ENCODE data around the gene AP2A2. TPM values are rescaled to one million over a fixed set of nuclear protein-coding genes. Genes with fewer than 3 reads are reported as not detected.

AP2A2 gene
- total RNA-seq, 1 donor, result 50.7 TPM

DNA sequence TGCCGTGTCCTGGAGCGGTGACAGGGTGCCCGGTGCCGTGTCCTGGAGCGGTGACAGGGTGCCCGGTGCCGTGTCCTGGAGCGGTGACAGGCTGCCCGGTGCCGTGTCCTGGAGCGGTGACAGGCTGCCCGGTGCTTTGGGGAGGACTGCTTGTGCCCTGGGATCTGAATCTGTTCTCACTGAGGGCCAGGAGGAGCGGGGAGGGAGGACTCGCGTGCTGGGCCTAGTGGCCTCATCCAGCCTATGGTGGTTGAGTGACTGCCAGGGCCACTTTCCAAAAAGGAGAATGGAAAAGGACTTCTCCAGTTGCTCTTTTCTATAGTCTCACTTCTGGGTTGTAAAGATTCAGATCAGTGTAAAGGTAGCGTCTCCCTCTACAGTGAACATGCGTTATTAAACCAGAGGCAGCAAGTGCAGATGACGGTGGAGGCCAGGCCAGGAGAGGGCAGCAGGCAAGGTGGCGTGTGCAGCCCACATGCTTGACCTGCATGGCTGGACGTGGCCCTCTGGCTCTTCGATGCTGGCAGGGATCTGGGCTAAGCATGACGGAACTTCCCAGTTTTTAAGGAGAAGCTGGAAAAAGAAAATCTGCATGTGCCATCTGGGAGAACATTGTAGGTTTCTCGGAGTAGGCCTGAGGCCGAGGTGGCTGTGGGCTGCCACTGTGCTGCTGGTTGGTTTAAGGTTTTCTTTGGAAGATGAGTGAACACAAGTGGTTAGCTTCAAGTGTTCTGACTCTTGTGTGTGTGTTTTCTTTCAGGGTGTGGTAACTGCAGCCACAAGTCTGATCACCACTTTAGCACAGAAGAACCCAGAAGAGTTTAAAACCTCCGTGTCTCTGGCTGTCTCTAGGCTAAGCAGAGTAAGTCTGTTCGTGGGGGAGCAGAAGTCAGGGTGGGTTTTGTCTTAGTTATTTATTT lies 55.0 kb downstream of the AP2A2 start:
- Histone ChIP-seq H4K20me1 (ENCODE audit: insufficient read depth, low read length) (peaks cover 42% of the 10 kb centered on the region), H3K27me3 (ENCODE audit: insufficient read depth, low read length) (no peaks in the 10 kb centered on the region), H3K36me3 (ENCODE audit: insufficient read depth, low read length) (peaks cover 25% of the 10 kb centered on the region), H3K4me2 (ENCODE audit: insufficient read depth, low read length) (no peak overlapping the region), H3K27ac (ENCODE audit: low read depth, low read length) (no peak overlapping the region), H3K79me2 (ENCODE audit: insufficient read depth, low read length) (peaks cover 12% of the 10 kb centered on the region), H3K4me3 (ENCODE audit: insufficient read depth, low read length) (no peak overlapping the region), H3K9me3 (ENCODE audit: low read depth, low read length) (no peaks in the 10 kb centered on the region), H3K4me1 (ENCODE audit: insufficient read depth, low read length) (peaks cover 3% of the 10 kb centered on the region), H2AFZ (ENCODE audit: low read length) (no peak overlapping the region)
- no peak for TF ChIP-seq CTCF (IDR thresholded peaks at IDR 0.05; ENCODE audit: extremely low read depth, low read depth, low read length)
- DNase-seq (ENCODE audit: insufficient read length, low spot score, missing footprints), result peak; percentile 97

DNA sequence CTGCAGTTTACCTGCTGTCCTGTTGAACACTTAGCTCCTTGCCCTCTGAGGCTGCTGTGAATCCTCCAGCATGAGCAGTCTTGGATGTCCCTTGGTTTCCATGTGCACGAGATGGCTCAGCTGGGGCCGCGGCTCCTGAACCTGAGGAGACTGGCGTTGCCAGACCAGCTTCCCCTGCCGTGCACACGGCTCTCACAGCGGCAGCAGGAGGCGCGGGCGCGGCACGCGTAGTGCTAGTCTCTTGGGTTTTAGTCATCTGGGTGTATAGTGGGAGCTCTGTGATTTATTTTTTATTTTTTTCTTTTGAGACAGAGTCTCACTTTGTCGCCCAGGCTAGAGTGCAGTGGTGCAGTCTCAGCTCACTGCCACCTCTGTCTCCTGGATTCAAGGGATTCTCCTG lies 56.1 kb downstream of the AP2A2 start:
- TF ChIP-seq CTCF (IDR thresholded peaks at IDR 0.05; ENCODE audit: extremely low read depth, low read depth, low read length), result no peak
- Histone ChIP-seq H3K27ac (ENCODE audit: low read depth, low read length) (no peak overlapping the region), H3K4me3 (ENCODE audit: insufficient read depth, low read length) (no peak overlapping the region), H2AFZ (ENCODE audit: low read length) (no peak overlapping the region), H3K79me2 (ENCODE audit: insufficient read depth, low read length) (peaks cover 12% of the 10 kb centered on the region), H4K20me1 (ENCODE audit: insufficient read depth, low read length) (peaks cover 33% of the 10 kb centered on the region), H3K27me3 (ENCODE audit: insufficient read depth, low read length) (no peaks in the 10 kb centered on the region), H3K4me1 (ENCODE audit: insufficient read depth, low read length) (peaks cover 3% of the 10 kb centered on the region), H3K4me2 (ENCODE audit: insufficient read depth, low read length) (no peak overlapping the region), H3K9me3 (ENCODE audit: low read depth, low read length) (no peaks in the 10 kb centered on the region), H3K36me3 (ENCODE audit: insufficient read depth, low read length) (peaks cover 32% of the 10 kb centered on the region)
- DNase-seq (ENCODE audit: insufficient read length, low spot score, missing footprints), result peak; percentile 74

- TF ChIP-seq CTCF (IDR thresholded peaks at IDR 0.05; ENCODE audit: extremely low read depth, low read depth, low read length), result no peak
- Histone ChIP-seq H3K79me2 (ENCODE audit: insufficient read depth, low read length) (peaks cover 4% of the 10 kb centered on the region), H3K9me3 (ENCODE audit: low read depth, low read length) (no peaks in the 10 kb centered on the region), H3K4me2 (ENCODE audit: insufficient read depth, low read length) (no peak overlapping the region), H3K27ac (ENCODE audit: low read depth, low read length) (no peak overlapping the region), H4K20me1 (ENCODE audit: insufficient read depth, low read length) (peaks cover 12% of the 10 kb centered on the region), H3K4me3 (ENCODE audit: insufficient read depth, low read length) (no peak overlapping the region), H3K36me3 (ENCODE audit: insufficient read depth, low read length) (peaks cover 49% of the 10 kb centered on the region), H3K27me3 (ENCODE audit: insufficient read depth, low read length) (no peaks in the 10 kb centered on the region), H2AFZ (ENCODE audit: low read length) (no peak overlapping the region), H3K4me1 (ENCODE audit: insufficient read depth, low read length) (peaks cover 3% of the 10 kb centered on the region)
- DNase-seq (ENCODE audit: insufficient read length, low spot score, missing footprints), result no peak
These were observed 58.9 kb downstream of the AP2A2 start for GRCh38 chr11:984546-984945.

- H3K36me3 ChIP-seq (ENCODE audit: insufficient read depth, low read length), result peaks cover 52% of the 10 kb centered on the region
- H3K4me2 ChIP-seq (ENCODE audit: insufficient read depth, low read length), result no peak overlapping the region
- H3K4me1 ChIP-seq (ENCODE audit: insufficient read depth, low read length), result peaks cover 3% of the 10 kb centered on the region
- no peak overlapping the region for H3K4me3 ChIP-seq (ENCODE audit: insufficient read depth, low read length)
- H4K20me1 ChIP-seq (ENCODE audit: insufficient read depth, low read length), result peaks cover 12% of the 10 kb centered on the region
- DNase-seq (ENCODE audit: insufficient read length, low spot score, missing footprints), result no peak
- no peak overlapping the region for H3K27ac ChIP-seq (ENCODE audit: low read depth, low read length)
- H3K79me2 ChIP-seq (ENCODE audit: insufficient read depth, low read length), result peaks cover 4% of the 10 kb centered on the region
- no peak overlapping the region for H2AFZ ChIP-seq (ENCODE audit: low read length)
- H3K9me3 ChIP-seq (ENCODE audit: low read depth, low read length), result no peaks in the 10 kb centered on the region
- no peaks in the 10 kb centered on the region for H3K27me3 ChIP-seq (ENCODE audit: insufficient read depth, low read length)
- no peak for TF ChIP-seq CTCF (IDR thresholded peaks at IDR 0.05; ENCODE audit: extremely low read depth, low read depth, low read length)
These were observed 59.7 kb downstream of the AP2A2 start for GRCh38 chr11:985406-985805.
